SU-DHL-6 (cell line): ENCODE data around the gene SEMA6D.

Experiments used
- H2AFZ ChIP-seq: fragments of 200-600 bp; sonication (generic); 2 replicates; pipeline ENCODE4 v1.6.1; 2014; ENCODE audit warnings: low read depth, mild to moderate bottlenecking, moderate library complexity, mixed read lengths, antibody characterized with exemption, low read length; ENCODE audit not compliant: severe bottlenecking
- H3F3A ChIP-seq: fragments of 200-600 bp; shearing (Covaris generic); 2 replicates; pipeline ENCODE4 v1.6.0; 2016; ENCODE audit warnings: antibody characterized with exemption, mild to moderate bottlenecking; ENCODE audit not compliant: insufficient read depth
- H3K27ac ChIP-seq: fragments of 200-600 bp; sonication (generic); 2 replicates; pipeline ENCODE4 v1.5.1; 2016; ENCODE audit warnings: low read depth, mild to moderate bottlenecking, low read length, moderate library complexity, mixed read lengths
- H3K27me3 ChIP-seq: fragments of 200-600 bp; sonication (generic), shearing (Covaris generic); 2 replicates; pipeline ENCODE4 v1.6.0; 2014; ENCODE audit warnings: mild to moderate bottlenecking, low read length
- H3K36me3 ChIP-seq: fragments of 200-600 bp; sonication (generic); 2 replicates; pipeline ENCODE4 v1.6.1; 2014; ENCODE audit warnings: mild to moderate bottlenecking, low read length, mixed read lengths
- H3K4me2 ChIP-seq: fragments of 300-600, 200-600 bp; shearing (Covaris generic), sonication (generic); 2 replicates; pipeline ENCODE4 v1.6.0; 2014; ENCODE audit warnings: low read length, low read depth, mild to moderate bottlenecking; ENCODE audit not compliant: poor library complexity, severe bottlenecking
- H3K4me3 ChIP-seq: fragments of 200-600 bp; sonication (generic); 2 replicates; pipeline ENCODE4 v1.5.1; 2014; ENCODE audit warnings: antibody characterized with exemption, low read length, mild to moderate bottlenecking, mixed read lengths; ENCODE audit not compliant: insufficient read depth, poor library complexity, severe bottlenecking
- H3K79me2 ChIP-seq: fragments of 200-600 bp; sonication (generic); 2 replicates; pipeline ENCODE4 v1.6.1; 2014; ENCODE audit warnings: mild to moderate bottlenecking, low read length, moderate library complexity; ENCODE audit not compliant: insufficient read depth
- H3K9ac ChIP-seq: fragments of 200-600 bp; sonication (generic); 2 replicates; pipeline ENCODE4 v1.7.0; 2014; ENCODE audit warnings: mild to moderate bottlenecking, low read length
- H3K9me2 ChIP-seq: fragments of 200-600 bp; sonication (generic); replicated peaks from 2 replicates; pipeline ENCODE4 v1.6.1; 2014; ENCODE audit warnings: low read length; ENCODE audit not compliant: insufficient read depth
- H3K9me3 ChIP-seq: fragments of 200-600 bp; sonication (generic); 2 replicates; pipeline ENCODE4 v1.6.1; 2014; ENCODE audit warnings: low read length, mixed read lengths; ENCODE audit not compliant: insufficient read depth
- H4K20me1 ChIP-seq: fragments of 200-600 bp; sonication (generic); 2 replicates; pipeline ENCODE4 v1.6.1; 2014; ENCODE audit warnings: low read depth, mild to moderate bottlenecking, antibody characterized with exemption, low read length, moderate library complexity, mixed read lengths
- CTCF ChIP-seq: fragments of 200-600 bp; sonication (generic); IDR thresholded peaks from one replicate; pipeline ENCODE4 v1.5.1; 2017; ENCODE audit warnings: antibody characterized with exemption, mild to moderate bottlenecking, low read length, moderate library complexity; ENCODE audit not compliant: insufficient read depth, poor library complexity, severe bottlenecking
- EZH2phosphoT487 ChIP-seq: fragments of 200-600 bp; sonication (generic), shearing (Covaris generic); conservative IDR thresholded peaks from 2 replicates; pipeline ENCODE4 v1.6.1; 2018; ENCODE audit warnings: mild to moderate bottlenecking, antibody characterized with exemption, low read length, moderate library complexity, mixed read lengths

SEMA6D gene

DNA sequence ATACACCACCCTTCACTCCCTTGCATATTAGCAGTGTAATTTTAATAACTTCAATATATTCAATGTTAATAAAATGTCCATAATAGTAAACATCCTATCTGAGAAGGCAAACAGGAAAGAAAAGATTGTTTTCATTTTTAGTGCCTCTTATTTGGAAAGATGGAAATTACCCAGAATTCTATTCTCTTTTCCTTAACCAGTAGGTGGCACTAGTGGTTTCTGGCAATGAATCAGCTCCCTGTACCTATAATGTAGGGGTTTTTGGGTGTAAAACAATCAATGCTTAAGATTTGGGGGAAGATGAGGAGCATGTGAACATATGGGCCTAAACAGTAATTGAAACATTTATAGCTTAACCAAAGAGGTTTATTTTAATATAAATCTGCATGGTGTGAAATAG, 5.7 kb upstream of the SEMA6D start:
- H3K27me3 ChIP-seq: no peaks in the 10 kb centered on the region
- no peak overlapping the region for H3K4me3 ChIP-seq
- no peak overlapping the region for H2AFZ ChIP-seq
- no peaks in the 10 kb centered on the region for H3K79me2 ChIP-seq
- no peaks in the 10 kb centered on the region for H3K9me2 ChIP-seq
- no peaks in the 10 kb centered on the region for H4K20me1 ChIP-seq
- no peaks in the 10 kb centered on the region for H3F3A ChIP-seq
- TF ChIP-seq CTCF: peak; percentile 35
- no peak for TF ChIP-seq EZH2phosphoT487
- no peak overlapping the region for H3K27ac ChIP-seq
- no peaks in the 10 kb centered on the region for H3K9me3 ChIP-seq
- H3K4me2 ChIP-seq: no peak overlapping the region
- no peaks in the 10 kb centered on the region for H3K36me3 ChIP-seq
- H3K9ac ChIP-seq: no peak overlapping the region

- TF ChIP-seq CTCF (no peak), EZH2phosphoT487 (no peak)
- Histone ChIP-seq H3K4me3 (no peak overlapping the region), H3K79me2 (no peaks in the 10 kb centered on the region), H3K27ac (no peak overlapping the region), H3K9me2 (no peaks in the 10 kb centered on the region), H3K36me3 (no peaks in the 10 kb centered on the region), H3K9me3 (no peaks in the 10 kb centered on the region), H3K4me2 (no peak overlapping the region), H4K20me1 (no peaks in the 10 kb centered on the region), H2AFZ (no peak overlapping the region), H3F3A (no peaks in the 10 kb centered on the region), H3K27me3 (no peaks in the 10 kb centered on the region), H3K9ac (no peak overlapping the region)
Measured at GRCh38 chr15:47715402-47715801, 1.9 kb upstream of the SEMA6D start.

GRCh38 chr15:47715856-47716445, 1.4 kb upstream of the SEMA6D start:
- Histone ChIP-seq H3K79me2 (no peaks in the 10 kb centered on the region), H3K27me3 (no peaks in the 10 kb centered on the region), H3F3A (no peaks in the 10 kb centered on the region), H3K9me2 (no peaks in the 10 kb centered on the region), H3K9me3 (no peaks in the 10 kb centered on the region), H4K20me1 (no peaks in the 10 kb centered on the region), H3K36me3 (no peaks in the 10 kb centered on the region), H3K9ac (no peak overlapping the region), H3K4me2 (no peak overlapping the region), H3K4me3 (no peak overlapping the region), H2AFZ (no peak overlapping the region), H3K27ac (no peak overlapping the region)
- TF ChIP-seq CTCF: no peak
- TF ChIP-seq EZH2phosphoT487: no peak
